HepG2 (cell line): ENCODE measurements around the gene IQCE. TPM values are rescaled to one million over a fixed set of nuclear protein-coding genes. Genes with fewer than 3 reads are reported as not detected.
A peak's percentile ranks its signal among the peaks of the same experiment; 100 is the strongest.

ENCODE experiments used
- CC2D1A ChIP-seq: sonication (generic); formaldehyde crosslinking; IDR thresholded peaks from 2 replicates; pipeline ENCODE4 v1.8.1; 2023; ENCODE audit warnings: mild to moderate bottlenecking, missing genetic modification reagents
- CREB1 ChIP-seq, 2 experiments: fragments of 450-650 bp in 1 of 2; IDR thresholded peaks; 2 replicates each; pipeline ENCODE4 v1.6.1; 2016 to 2017; ENCODE audit warnings: control low read depth in 1 of 2, mild to moderate bottlenecking in 1 of 2, missing compliant biosample characterization in 1 of 2, missing genetic modification characterization in 1 of 2
- ELF3 ChIP-seq: IDR thresholded peaks from 2 replicates; pipeline ENCODE4 v1.6.1; 2016; ENCODE audit warnings: missing genetic modification reagents, missing compliant biosample characterization
- HNRNPUL1 ChIP-seq: fragments of 200-400 bp; formaldehyde crosslinking; IDR thresholded peaks from 2 replicates; pipeline ENCODE4 v1.6.1; 2017; ENCODE audit warnings: low read depth, mild to moderate bottlenecking, low read length, moderate library complexity
- NKX3-1 ChIP-seq: sonication (generic); formaldehyde crosslinking; IDR thresholded peaks from 2 replicates; pipeline ENCODE4 v1.5.0; 2020; ENCODE audit warnings: missing genetic modification reagents
- PHB2 ChIP-seq: fragments of 450-650 bp; IDR thresholded peaks from 2 replicates; pipeline ENCODE4 v1.6.1; 2018; ENCODE audit not compliant: partially characterized antibody
- PHF20 ChIP-seq: sonication (generic); formaldehyde crosslinking; IDR thresholded peaks from 2 replicates; pipeline ENCODE4 v1.5.0; 2020; ENCODE audit warnings: mild to moderate bottlenecking, missing genetic modification reagents
- SALL2 ChIP-seq: sonication (generic); formaldehyde crosslinking; IDR thresholded peaks from 2 replicates; pipeline ENCODE4 v1.8.1; 2023; ENCODE audit warnings: mild to moderate bottlenecking, missing genetic modification reagents, inconsistent platforms
- YY1 ChIP-seq: IDR thresholded peaks from 2 replicates; pipeline ENCODE4 v1.6.1; 2011; ENCODE audit warnings: low read length, low read depth, moderate library complexity, mild to moderate bottlenecking; ENCODE audit not compliant: insufficient read depth, insufficient replicate concordance
- ZNF138 ChIP-seq: sonication (generic); formaldehyde crosslinking; IDR thresholded peaks from 2 replicates; pipeline ENCODE4 v1.5.0; 2020; ENCODE audit warnings: mild to moderate bottlenecking, low read depth, missing genetic modification reagents
- ZNF460 ChIP-seq: sonication (generic); formaldehyde crosslinking; IDR thresholded peaks from 2 replicates; pipeline ENCODE4 v1.5.1; 2020; ENCODE audit warnings: missing genetic modification reagents, mild to moderate bottlenecking, borderline replicate concordance
- ZNF530 ChIP-seq: sonication (generic); formaldehyde crosslinking; IDR thresholded peaks from 2 replicates; pipeline ENCODE4 v1.5.0; 2020; ENCODE audit warnings: low read depth, mild to moderate bottlenecking, missing genetic modification reagents
- ZNF615 ChIP-seq: sonication (generic); formaldehyde crosslinking; IDR thresholded peaks from 2 replicates; pipeline ENCODE4 v1.5.0; 2020; ENCODE audit warnings: mild to moderate bottlenecking, missing genetic modification reagents, borderline replicate concordance
- polyA plus RNA-seq, 8 experiments: library from polyadenylated mRNA; depleted of rRNA in 3 of 8; stranded (reverse) in 7 of 8; unstranded in 1 of 8; fragments of >200 nt; fragmentation: Illumina TruSeq in 4 of 8; extraction: Trizol in 4 of 8; gene quantifications; 2 replicates each; pipeline versions ENCODE4 v1.2.1 to v1.2.3, GENCODE V29; 2011 to 2016; ENCODE audit warnings: low read depth in 4 of 8, missing spikeins in 1 of 8, mixed read lengths in 1 of 8; ENCODE audit not compliant: insufficient read depth in 1 of 8
- total RNA-seq, 5 experiments: library from RNA; depleted of rRNA; stranded (reverse); fragments of >200 nt; fragmentation: Illumina TruSeq; extraction: Trizol; gene quantifications; 2 replicates each; pipeline ENCODE4 v1.2.3, GENCODE V29; 2016; ENCODE audit warnings: low read depth in 1 of 5
- TF ChIP-seq, protein P1 (sequence below): sonication (generic); formaldehyde crosslinking; conservative IDR thresholded peaks from 2 replicates; pipeline ENCODE4 v1.8.0; 2022; ENCODE audit warnings: missing genetic modification reagents
- TF ChIP-seq, protein P2 (sequence below), 2 experiments: IDR thresholded peaks; 2 replicates each; pipeline ENCODE4 v1.6.1; 2011 to 2012; ENCODE audit warnings: low read length in 2 of 2, borderline replicate concordance in 1 of 2, low read depth in 1 of 2, mild to moderate bottlenecking in 1 of 2, moderate library complexity in 1 of 2
- TF ChIP-seq, protein P3 (sequence below): sonication (generic); formaldehyde crosslinking; IDR thresholded peaks from 2 replicates; pipeline ENCODE4 v1.5.1; 2020; ENCODE audit warnings: missing genetic modification reagents, mild to moderate bottlenecking, borderline replicate concordance
- TF ChIP-seq, protein P4 (sequence below): sonication (generic); formaldehyde crosslinking; IDR thresholded peaks from 2 replicates; pipeline ENCODE4 v1.8.0; 2022; ENCODE audit warnings: missing genetic modification reagents, mild to moderate bottlenecking, moderate library complexity, borderline replicate concordance
- TF ChIP-seq, protein P5 (sequence below): IDR thresholded peaks from 2 replicates; pipeline ENCODE4 v1.6.1; 2016

Gene IQCE
- total and polyA plus RNA-seq, 2 of the 13 experiments (the other 11 are each of a cell fraction or from before 2014, with no cell fraction given) = 1.5 to 2.5 TPM

DNA sequence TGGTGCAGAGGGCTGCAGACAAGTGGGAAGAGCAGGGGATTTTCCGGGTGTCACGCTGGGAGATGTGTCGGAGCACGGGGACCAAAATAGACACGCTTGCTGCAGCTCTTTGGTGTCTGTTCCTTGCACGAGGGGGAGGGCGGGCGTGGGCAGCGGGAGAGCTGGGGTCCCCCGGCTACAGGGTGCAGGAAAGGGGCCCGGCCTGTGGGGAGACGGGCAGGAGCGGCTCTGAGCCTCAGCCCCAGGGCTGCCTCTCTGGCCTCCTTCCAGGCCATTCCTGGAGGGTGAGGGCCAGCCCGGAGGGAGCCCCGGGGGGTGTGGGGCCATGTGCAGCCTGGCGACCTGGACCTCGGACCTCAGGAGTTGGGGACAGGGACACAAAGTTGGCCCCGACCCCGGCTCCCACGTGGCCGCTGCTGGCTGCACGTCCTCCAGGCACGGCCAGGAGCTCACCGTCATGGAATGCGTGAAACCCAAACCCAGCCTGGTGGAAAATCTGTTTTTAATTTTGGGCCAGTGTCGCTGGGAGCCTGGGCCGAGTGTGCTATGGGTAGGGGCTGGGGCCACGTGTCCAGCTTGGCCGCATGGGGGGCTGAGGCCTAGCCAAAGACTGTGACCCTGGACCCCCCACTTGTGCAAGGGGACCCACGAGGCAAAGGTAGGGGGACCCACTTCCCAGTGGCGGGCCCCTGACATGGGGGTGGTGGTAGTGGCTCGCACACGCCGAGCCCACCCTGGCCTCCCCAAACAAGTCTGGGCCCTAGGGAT, 79.6 kb downstream of the IQCE start (continued):
- no peak for TF ChIP-seq PHB2
- TF ChIP-seq NKX3-1 (CRISPR knock-in tag) = peak; percentile 86; the same call in 1 of the 2 replicates
- peak; percentile 59 for TF ChIP-seq YY1
- TF ChIP-seq HNRNPUL1 = no peak
- TF ChIP-seq, protein P1, sequence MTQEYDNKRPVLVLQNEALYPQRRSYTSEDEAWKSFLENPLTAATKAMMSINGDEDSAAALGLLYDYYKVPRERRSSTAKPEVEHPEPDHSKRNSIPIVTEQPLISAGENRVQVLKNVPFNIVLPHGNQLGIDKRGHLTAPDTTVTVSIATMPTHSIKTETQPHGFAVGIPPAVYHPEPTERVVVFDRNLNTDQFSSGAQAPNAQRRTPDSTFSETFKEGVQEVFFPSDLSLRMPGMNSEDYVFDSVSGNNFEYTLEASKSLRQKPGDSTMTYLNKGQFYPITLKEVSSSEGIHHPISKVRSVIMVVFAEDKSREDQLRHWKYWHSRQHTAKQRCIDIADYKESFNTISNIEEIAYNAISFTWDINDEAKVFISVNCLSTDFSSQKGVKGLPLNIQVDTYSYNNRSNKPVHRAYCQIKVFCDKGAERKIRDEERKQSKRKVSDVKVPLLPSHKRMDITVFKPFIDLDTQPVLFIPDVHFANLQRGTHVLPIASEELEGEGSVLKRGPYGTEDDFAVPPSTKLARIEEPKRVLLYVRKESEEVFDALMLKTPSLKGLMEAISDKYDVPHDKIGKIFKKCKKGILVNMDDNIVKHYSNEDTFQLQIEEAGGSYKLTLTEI = no peak
- TF ChIP-seq, protein P2, sequence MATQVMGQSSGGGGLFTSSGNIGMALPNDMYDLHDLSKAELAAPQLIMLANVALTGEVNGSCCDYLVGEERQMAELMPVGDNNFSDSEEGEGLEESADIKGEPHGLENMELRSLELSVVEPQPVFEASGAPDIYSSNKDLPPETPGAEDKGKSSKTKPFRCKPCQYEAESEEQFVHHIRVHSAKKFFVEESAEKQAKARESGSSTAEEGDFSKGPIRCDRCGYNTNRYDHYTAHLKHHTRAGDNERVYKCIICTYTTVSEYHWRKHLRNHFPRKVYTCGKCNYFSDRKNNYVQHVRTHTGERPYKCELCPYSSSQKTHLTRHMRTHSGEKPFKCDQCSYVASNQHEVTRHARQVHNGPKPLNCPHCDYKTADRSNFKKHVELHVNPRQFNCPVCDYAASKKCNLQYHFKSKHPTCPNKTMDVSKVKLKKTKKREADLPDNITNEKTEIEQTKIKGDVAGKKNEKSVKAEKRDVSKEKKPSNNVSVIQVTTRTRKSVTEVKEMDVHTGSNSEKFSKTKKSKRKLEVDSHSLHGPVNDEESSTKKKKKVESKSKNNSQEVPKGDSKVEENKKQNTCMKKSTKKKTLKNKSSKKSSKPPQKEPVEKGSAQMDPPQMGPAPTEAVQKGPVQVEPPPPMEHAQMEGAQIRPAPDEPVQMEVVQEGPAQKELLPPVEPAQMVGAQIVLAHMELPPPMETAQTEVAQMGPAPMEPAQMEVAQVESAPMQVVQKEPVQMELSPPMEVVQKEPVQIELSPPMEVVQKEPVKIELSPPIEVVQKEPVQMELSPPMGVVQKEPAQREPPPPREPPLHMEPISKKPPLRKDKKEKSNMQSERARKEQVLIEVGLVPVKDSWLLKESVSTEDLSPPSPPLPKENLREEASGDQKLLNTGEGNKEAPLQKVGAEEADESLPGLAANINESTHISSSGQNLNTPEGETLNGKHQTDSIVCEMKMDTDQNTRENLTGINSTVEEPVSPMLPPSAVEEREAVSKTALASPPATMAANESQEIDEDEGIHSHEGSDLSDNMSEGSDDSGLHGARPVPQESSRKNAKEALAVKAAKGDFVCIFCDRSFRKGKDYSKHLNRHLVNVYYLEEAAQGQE (IDR thresholded peaks at IDR 0.05; ENCODE audit: borderline replicate concordance in 1 of 2, low read depth in 1 of 2, low read length in 2 of 2) = no peak; a peak in 1 of 4 replicates
- TF ChIP-seq, protein P3, sequence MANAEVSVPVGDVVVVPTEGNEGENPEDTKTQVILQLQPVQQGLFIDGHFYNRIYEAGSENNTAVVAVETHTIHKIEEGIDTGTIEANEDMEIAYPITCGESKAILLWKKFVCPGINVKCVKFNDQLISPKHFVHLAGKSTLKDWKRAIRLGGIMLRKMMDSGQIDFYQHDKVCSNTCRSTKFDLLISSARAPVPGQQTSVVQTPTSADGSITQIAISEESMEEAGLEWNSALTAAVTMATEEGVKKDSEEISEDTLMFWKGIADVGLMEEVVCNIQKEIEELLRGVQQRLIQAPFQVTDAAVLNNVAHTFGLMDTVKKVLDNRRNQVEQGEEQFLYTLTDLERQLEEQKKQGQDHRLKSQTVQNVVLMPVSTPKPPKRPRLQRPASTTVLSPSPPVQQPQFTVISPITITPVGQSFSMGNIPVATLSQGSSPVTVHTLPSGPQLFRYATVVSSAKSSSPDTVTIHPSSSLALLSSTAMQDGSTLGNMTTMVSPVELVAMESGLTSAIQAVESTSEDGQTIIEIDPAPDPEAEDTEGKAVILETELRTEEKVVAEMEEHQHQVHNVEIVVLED (CRISPR knock-in tag) = peak; percentile 30; the same call in 1 of the 2 replicates
- TF ChIP-seq CREB1 (IDR thresholded peaks at IDR 0.05) = no peak
- TF ChIP-seq CREB1 (CRISPR knock-in tag; IDR thresholded peaks at IDR 0.05) = no peak
- 0 out of 2 replicates have a peak, but pooled peaks have one; percentile 38 for TF ChIP-seq ZNF138 (CRISPR knock-in tag)
- TF ChIP-seq SALL2 (CRISPR knock-in tag) = 0 out of 2 replicates have a peak, but pooled peaks have one; percentile 26
- peak; percentile 29; the same call in 1 of the 2 replicates for TF ChIP-seq PHF20 (CRISPR knock-in tag)
- peak; percentile 75 for TF ChIP-seq ELF3 (CRISPR knock-in tag)
- TF ChIP-seq, protein P4, sequence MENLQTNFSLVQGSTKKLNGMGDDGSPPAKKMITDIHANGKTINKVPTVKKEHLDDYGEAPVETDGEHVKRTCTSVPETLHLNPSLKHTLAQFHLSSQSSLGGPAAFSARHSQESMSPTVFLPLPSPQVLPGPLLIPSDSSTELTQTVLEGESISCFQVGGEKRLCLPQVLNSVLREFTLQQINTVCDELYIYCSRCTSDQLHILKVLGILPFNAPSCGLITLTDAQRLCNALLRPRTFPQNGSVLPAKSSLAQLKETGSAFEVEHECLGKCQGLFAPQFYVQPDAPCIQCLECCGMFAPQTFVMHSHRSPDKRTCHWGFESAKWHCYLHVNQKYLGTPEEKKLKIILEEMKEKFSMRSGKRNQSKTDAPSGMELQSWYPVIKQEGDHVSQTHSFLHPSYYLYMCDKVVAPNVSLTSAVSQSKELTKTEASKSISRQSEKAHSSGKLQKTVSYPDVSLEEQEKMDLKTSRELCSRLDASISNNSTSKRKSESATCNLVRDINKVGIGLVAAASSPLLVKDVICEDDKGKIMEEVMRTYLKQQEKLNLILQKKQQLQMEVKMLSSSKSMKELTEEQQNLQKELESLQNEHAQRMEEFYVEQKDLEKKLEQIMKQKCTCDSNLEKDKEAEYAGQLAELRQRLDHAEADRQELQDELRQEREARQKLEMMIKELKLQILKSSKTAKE (CRISPR knock-in tag) = peak; percentile 85; the same call in 1 of the 2 replicates
- peak; percentile 32; the same call in 1 of the 2 replicates for TF ChIP-seq ZNF460 (CRISPR knock-in tag)
- TF ChIP-seq ZNF615 (CRISPR knock-in tag) = no peak
- no peak for TF ChIP-seq ZNF530 (CRISPR knock-in tag)
- TF ChIP-seq CC2D1A (CRISPR knock-in tag) = no peak
- TF ChIP-seq, protein P5, sequence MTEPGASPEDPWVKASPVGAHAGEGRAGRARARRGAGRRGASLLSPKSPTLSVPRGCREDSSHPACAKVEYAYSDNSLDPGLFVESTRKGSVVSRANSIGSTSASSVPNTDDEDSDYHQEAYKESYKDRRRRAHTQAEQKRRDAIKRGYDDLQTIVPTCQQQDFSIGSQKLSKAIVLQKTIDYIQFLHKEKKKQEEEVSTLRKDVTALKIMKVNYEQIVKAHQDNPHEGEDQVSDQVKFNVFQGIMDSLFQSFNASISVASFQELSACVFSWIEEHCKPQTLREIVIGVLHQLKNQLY (CRISPR knock-in tag) = peak; percentile 90; the same call in 1 of the 2 replicates
